ENCODE data around the gene FTCDNL1.

Gene FTCDNL1

DNA sequence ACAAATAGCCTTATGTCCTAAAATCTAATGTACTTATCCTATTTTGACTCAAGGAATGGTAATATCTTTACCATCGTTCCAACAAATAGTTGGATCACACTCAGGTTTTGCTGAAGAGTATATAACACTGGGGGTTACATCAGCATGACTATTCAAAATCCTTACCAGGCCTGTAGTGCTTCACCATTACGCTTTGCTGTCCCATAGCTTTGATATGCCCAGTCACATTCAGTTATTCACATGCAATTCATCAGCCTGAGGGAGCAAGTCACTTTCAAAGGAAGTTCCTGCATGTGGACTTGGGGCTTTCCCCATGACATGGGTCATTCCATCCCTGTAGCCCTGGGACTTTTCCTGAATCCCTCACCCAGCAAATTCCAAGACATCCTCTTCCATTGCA lies 39.6 kb downstream of the FTCDNL1 start:
- TF ChIP-seq, protein P1, sequence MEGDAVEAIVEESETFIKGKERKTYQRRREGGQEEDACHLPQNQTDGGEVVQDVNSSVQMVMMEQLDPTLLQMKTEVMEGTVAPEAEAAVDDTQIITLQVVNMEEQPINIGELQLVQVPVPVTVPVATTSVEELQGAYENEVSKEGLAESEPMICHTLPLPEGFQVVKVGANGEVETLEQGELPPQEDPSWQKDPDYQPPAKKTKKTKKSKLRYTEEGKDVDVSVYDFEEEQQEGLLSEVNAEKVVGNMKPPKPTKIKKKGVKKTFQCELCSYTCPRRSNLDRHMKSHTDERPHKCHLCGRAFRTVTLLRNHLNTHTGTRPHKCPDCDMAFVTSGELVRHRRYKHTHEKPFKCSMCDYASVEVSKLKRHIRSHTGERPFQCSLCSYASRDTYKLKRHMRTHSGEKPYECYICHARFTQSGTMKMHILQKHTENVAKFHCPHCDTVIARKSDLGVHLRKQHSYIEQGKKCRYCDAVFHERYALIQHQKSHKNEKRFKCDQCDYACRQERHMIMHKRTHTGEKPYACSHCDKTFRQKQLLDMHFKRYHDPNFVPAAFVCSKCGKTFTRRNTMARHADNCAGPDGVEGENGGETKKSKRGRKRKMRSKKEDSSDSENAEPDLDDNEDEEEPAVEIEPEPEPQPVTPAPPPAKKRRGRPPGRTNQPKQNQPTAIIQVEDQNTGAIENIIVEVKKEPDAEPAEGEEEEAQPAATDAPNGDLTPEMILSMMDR (conservative IDR thresholded peaks at IDR 0.05; ENCODE audit: low read depth, low read length) = no peak
- no peak for DNase-seq (ENCODE audit: low read depth)
- no peak overlapping the region for H3K4me3 ChIP-seq (ENCODE audit: low read length)

DNA sequence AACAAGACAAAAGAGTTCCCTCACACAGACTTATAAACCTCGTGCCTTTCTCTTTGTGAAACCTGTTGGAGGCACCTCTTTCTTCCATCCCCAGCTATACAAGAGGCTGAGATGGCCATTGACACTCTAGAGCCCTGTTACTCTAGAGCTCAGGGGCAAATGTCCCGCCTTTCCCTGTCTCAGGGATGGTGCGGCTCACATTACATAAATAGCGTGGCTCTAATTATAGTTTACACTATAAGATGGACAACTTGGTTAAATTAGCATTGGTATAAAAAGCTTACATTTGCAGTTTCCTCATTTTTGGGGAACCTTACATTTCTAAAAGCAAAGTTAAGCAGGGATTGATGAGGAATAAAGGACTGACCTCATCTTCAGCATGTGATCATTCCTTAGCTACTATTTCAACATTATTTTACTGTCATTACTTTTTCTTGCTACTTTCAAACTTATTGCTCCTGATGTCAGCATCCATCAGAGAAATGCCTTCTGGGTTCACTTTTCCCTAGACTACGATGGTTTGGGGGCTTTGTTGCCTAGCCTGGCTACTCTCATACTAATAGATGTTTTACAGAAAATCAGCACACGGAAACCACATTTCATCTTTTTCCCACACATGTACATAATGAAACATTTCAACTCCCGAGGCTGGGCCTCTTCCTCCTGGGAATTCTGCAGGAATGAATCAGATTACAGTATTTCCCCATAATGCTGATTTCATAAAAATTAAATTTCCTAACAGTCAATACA lies 40.4 kb downstream of the FTCDNL1 start:
- DNase-seq (ENCODE audit: low read depth) = no peak
- TF ChIP-seq, protein P1 (conservative IDR thresholded peaks at IDR 0.05; ENCODE audit: low read depth, low read length) = no peak
- no peak overlapping the region for H3K4me3 ChIP-seq (ENCODE audit: low read length)

DNA sequence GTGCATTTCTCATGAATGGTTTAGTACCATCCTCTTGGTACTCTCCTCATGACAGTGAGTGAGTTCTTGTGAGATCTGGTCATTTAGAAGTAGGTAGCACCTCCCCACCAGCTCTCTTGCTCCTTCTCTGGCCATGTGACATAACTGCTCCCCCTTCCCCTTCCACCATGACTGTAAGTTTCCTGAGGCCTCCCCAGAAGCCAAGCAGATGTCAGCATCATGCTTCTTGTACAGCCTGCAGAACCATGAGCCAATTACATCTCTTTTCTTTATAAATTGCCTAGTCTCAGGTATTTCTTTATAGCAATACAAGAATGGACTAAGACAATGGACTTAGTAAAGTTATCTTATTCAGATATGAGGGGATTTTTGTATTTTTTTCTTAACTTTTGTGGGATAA lies 43.0 kb downstream of the FTCDNL1 start:
- DNase-seq (ENCODE audit: low read depth) = no peak
- H3K4me3 ChIP-seq (ENCODE audit: low read length) = no peak overlapping the region
- TF ChIP-seq, protein P1 (conservative IDR thresholded peaks at IDR 0.05; ENCODE audit: low read depth, low read length) = no peak

DNA sequence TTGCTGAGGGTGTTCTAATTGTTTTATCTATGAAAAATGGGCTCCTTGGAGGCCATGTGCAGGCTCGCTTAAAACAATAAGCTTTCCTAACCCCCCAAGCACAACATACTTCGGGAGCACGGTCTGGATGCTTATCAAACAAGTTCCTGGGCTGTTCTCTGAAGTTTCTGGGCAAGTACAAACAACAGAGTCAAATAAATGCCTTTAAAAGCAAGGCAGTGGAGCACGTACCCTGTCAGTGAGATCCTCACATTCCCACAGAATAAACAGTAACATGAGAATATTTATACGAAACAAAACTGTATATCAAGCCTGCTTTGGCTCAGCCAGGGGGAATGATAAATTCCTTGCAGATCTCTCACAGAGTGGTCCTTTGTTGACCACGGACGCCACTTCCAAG lies 44.8 kb downstream of the FTCDNL1 start:
- no peak for DNase-seq (ENCODE audit: low read depth)
- TF ChIP-seq, protein P1 (conservative IDR thresholded peaks at IDR 0.05; ENCODE audit: low read depth, low read length) = no peak
- H3K4me3 ChIP-seq (ENCODE audit: low read length) = no peak overlapping the region

DNA sequence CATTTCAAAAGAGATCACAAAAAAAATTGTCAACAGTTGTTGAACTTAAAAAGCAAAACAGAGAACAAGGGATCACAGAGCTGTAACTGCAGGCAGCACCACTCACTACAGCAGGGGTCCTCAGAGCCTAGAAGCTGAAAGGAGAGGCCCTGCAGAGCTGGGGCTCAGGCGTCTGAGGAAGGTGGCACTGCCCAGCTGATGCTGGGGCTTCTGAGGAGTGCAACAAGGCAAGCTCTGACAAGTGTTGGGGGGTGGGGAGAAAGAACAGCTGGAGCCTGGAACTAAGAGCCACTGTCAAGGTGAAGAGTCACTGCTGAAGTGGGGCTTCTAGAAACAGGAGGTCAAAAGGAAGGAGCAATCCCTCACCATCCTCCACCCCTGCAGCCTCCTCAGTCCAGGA lies 46.2 kb downstream of the FTCDNL1 start:
- TF ChIP-seq, protein P1 (conservative IDR thresholded peaks at IDR 0.05; ENCODE audit: low read depth, low read length) = no peak

DNA sequence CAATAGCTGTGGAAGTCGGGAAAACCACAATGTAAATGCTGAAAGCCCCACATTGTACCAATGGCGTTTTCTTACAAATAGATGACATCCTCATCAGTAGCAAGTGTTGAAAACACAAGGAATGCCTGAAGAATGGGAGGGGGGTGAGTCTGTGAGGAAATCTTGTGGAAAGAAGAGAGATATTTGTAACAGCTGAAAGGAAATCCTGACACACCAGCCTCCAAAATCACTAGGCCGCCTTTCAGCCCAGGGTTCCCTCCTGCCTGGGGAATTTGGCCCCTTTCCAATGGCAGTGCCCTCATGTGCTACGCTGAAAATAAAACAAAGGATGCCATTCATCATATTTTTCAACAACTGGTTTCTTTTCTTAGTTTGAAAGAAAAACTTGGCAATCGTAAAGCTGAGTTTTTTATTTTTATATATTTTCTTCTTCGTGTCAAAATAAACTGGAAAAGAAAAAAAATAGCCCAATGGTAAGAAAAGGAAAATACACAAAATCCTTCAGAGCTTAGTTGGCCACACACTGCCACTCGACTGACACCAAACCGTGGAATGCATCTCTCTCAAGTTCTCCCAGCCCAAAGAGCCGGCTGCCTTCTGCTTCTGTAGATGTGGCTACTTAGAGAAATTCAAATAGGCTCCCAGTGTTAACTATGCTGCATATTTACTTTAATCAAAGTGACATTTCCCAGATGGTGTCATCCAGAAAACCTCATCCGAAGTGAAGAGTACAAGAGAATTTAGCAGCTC lies 52.0 kb downstream of the FTCDNL1 start:
- peak; percentile 56 for DNase-seq (ENCODE audit: low read depth)
- no peak overlapping the region for H3K4me3 ChIP-seq (ENCODE audit: low read length)
- TF ChIP-seq, protein P1 (conservative IDR thresholded peaks at IDR 0.05; ENCODE audit: low read depth, low read length) = no peak

More for the DNA sequence above, 46.2 kb downstream of the FTCDNL1 start:
- no peak overlapping the region for H3K4me3 ChIP-seq (ENCODE audit: low read length)
- no peak for DNase-seq (ENCODE audit: low read depth)

Measured in retinal pigment epithelial cell (primary cell).